HuH-7.5 (cell line): ENCODE measurements around the gene RPP14.
"Not testable (repeated sequence)": the region's sequence is repeated elsewhere in the genome, so short reads cannot be mapped to it uniquely, and the experiment has no call there.

Source experiments
- DNase-seq: peaks from one replicate; pipeline ENCODE4 v3.0.0; 2011; ENCODE audit warnings: low spot score

RPP14 gene

DNA sequence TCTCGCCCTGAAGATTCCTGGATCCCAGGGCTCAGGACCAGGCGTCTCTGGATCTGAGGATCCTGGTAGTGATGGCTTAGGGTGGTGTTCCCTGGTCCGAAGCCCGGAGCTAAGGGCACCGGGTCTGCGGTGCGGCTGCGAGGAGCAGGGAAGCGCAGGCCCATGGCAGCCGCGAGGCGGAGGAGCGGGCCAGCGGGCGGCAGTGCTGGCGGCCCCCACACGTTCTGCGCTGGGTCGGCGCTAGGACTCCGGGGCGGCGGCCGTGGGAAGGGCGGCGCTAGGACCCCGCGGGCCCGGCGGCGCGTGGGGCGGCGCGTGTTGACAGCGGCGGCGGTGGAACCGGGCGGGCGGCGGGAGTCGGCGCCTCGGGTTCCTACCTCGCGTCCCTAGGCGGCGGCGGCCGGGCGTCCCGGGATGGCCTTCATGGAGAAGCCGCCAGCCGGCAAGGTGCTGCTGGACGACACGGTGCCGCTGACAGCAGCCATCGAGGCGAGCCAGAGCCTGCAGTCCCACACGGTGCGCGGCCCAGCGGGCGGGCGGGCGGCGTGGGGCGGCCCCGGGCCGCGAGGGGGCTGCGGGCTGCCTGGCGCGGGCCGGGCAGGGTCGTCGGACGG lies 26.6 kb downstream of the RPP14 start, which contains the start of gene PXK:
Gene PXK (plus strand): TSS at position 318 of the 614 bp plus-strand sequence. CDS start 97 bp downstream, at position 415.
- DNase-seq: peak; percentile 14

DNA sequence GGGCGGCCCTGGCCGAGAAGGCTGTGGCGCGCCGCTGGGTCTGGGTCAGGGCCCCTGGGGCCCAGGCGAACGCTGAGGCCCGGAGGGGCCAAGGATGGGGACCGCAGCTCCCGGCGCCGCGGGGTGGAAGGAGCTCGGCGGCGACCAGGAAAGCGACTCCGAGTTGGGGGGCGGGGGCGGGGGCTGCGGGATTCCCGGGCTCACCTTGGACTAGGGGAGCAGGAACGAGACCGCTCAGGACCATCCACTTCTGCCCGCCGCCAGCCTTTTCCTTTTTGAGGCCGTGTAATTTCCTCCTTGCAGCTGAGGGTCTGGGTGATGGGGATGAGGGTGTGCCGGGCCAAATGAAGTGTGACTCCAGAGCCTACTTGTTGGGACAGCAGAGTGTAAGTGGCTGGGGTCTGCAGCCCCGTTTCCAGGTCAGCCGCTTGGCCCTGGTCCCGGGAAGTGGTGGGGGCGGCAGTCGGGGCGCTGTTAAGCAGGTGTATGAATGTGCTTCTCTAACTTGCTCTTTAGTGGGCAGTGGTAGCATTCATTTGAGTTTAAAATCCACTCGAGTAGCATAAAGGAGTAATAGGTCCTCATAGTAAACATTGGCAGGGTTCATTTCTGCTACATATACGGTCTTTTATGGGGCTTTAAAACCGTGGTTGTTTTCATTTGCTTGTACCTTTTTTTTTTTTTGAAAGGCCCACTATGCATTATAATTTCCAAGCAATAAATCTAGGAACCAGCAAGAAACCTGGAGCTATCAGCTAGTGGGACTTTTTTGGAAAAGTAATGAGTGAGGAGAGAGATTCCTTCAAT lies 27.4 kb downstream of the RPP14 start:
- peak; percentile 10 for DNase-seq

DNA sequence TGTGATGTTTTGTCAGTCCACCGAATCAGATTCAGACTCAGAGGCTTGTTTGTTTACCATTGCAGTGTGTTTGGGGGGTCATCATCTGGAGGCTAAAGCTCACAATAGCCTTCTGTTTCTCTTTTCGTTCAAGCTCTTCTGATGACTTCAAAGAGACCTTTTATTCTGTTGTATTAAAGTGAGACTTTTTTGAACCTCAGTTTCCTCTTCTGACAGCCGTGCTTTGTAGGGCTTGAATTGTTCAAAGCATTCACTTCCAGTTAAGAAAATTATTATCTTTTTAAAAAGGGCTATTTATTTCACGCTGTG lies 27.9 kb downstream of the RPP14 start:
- no peak for DNase-seq

DNA sequence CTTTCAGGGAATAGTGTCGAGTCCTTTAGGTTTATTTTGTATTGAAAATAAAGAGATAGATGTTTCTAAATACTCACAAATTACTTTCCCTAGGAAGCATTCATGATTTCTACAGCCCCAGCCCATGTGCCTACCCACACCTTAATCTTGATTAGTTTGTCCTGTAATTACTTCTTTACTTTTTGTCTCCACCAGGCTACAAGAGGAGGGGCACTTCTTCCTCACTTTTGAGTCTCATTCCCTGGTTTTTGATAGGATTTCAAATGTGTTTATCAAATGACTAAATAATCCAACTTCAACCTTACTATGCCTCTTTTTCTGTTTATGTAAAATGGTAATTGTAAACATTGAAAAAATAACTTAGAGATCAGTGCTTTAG lies 28.4 kb downstream of the RPP14 start:
- no peak for DNase-seq

DNA sequence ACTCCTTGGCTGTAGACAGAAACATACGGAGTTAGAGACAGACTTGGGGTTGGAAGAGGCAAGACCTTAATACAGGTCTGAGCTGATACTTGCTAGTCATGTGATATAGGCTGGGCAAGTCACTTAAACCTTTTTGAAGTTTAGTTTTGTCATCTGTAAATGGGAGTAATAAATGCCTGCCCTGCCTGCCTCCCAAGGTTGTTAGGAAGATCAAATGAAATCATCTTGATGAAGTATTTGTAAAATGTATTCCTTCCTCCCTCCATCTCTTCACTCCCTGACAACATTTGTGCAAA lies 29.6 kb downstream of the RPP14 start:
- DNase-seq: no peak

DNA sequence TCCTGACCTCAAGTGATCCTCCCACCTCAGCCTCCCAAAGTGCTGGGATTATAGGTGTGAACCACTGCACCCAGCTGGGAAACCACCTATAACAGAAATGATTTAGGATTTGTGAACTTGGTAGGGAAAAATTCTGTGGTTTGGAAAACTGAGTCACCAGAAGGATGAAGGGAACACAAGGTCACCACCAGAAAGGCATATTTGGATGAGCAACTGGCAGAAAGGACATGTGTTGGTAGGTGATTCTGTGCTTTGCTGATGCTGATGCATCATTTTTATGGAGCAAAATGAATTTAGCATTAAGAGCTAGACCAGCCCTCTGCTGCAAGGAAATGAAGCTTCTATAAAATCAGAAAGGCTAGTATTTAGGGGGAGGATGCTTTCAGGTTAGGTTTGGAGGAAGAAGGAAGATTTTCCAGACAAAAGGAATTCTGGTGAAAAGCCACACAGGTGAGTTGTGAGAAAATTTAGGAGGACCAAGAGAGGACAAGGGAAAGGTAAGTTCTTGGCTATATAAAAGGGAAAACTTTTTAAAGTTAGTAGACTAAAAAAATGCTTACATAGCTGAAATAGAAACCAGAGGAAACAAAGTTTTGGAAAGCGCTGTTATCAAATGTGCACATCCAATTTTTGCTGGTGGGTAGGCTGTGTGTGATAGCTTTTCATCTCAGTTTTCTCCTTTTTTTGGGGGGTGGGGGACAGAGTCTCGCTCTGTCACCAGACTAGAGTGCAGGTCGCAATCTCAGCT lies 30.3 kb downstream of the RPP14 start:
- no peak for DNase-seq

DNA sequence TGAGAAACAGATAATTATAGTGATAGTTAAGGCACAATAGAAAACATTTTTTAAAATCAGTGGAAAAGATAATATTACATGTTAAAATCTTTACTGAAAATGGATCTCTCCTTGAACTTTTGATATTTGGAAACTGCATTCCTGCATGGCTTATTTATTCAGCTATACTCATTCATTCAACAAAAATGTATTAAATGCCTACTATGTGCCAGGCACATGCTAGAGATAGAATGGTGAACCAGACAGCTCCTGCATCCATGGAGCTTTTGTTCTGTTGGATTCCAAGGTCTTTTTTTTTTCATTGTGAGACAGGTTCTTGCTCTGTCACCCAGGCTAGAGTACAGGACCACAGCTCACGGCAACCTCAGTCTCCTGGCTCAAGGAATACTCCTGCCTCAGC lies 31.1 kb downstream of the RPP14 start:
- no peak for DNase-seq

DNA sequence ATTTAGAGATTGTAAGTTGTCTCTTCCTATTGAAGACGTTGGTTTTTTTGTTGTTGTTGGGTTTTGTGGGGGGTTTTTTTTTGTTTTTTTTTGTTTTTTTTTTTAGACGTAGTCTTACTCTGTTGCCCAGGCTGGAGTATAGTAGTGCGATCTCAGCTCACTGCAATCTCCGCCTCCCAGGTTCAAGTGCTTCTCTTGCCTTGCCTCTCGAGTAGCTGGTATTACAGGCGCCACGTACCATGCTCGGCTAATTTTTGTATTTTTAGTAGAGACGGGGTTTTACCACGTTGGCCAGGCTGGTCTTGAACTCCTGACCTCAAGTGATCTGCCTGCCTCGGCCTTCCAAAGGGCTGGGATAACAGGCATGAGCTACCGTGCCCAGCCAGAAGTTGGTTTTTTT lies 33.1 kb downstream of the RPP14 start:
- DNase-seq: not testable (repeated sequence)

GRCh38 chr3:58340594-58341244 lies 34.7 kb downstream of the RPP14 start:
- no peak for DNase-seq

DNA sequence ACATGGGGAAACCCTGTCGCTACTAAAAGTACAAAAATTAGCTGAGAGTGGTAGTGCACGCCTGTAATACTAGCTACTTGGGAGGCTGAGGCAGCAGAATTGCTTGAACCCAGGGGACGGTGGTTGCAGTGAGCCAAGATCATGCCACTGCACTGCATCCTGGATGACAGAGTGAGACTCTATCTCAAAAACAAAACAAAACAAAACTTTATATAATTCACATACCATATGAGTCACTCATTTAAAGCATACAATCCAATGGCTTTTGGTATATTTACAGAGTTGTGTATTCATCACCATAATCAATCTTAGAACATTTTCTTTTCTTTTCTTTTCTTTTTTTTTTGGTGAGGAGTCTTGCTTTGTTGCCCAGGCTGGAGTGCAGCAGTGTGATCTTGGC lies 35.3 kb downstream of the RPP14 start:
- no peak for DNase-seq

DNA sequence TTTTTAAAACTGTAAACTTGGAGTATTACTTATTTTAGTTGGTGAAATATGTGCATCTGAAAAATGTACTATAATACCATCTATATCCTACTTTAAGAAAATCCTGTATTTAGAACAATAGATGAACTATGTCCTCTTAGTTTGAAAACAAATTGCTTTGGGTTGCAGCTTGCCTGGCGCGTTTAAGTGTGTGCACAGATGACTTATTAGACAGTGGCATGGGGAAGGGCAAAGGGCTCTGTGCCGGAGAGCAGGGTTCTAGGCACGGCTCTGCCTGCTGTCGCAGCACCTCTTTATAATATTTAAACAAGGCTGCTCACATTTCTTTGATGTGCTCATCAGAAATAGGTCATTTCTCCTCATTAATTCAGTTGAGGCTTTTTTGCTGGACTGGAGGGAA lies 36.6 kb downstream of the RPP14 start:
- no peak for DNase-seq

- no peak for DNase-seq
These were observed 39.4 kb downstream of the RPP14 start for GRCh38 chr3:58345457-58345856.

- DNase-seq: no peak
These were observed 40.3 kb downstream of the RPP14 start for GRCh38 chr3:58346368-58346767.

GRCh38 chr3:58347984-58348383 lies 41.9 kb downstream of the RPP14 start:
- DNase-seq: no peak

DNA sequence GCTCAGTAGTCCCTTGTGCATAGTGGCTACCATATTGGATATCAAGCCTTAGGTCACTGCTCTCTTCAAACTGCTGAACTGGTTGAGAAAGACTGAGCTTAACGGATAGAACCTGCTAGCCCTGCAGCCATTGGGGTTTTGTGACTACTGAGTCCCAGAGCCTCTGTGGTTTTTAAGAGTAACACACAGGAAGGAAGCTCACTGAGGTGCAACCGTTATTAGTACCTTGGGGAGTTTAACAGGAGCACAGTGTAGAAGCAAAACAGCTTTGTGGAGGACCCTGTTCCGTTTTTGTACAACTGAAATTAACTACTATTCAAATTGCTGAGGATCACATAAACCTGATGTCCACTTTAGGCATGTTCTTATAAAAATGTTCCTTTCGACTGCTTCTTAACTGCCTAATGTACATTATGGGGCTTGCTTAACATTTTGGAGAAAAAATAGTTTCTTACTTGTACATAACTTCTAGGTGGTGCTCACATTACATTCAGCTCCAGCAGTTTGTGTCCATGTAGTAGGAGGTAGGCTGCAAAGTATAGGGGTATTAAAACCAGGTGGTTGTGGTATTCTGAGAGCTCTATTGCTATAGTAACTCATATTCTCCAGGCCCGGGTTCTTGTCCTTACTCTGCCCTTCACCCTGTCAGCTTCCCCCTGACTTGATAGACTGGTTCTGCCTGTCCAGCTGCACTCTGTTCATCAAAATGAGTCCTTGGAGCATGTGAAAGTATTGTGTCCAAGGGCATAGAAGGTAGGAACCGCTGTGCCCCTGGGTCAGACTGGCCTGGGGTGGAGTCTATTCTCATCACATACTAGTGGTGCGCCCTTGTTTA lies 44.0 kb downstream of the RPP14 start:
- no peak for DNase-seq

GRCh38 chr3:58350627-58351013 lies 44.6 kb downstream of the RPP14 start:
- DNase-seq: no peak

DNA sequence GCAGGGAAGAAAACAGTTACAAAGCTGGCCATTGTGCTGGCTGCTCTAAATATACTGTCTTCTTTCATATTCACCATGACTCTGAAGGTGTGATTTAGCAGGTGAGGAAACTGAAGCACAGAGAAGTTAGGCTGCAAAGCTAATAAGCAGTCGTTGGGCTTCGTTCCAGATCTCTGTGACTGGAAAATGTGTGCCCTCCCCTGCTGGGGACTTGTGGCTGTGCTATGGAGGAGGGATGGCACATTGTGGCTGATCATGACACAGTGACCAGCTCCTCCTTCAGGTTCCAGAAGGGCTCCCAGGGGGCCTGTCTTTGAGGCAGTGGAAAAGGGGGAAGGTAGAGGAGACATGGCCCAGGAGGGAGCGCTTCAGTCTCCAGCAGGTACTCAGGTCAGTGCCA lies 45.9 kb downstream of the RPP14 start:
- DNase-seq: no peak

DNA sequence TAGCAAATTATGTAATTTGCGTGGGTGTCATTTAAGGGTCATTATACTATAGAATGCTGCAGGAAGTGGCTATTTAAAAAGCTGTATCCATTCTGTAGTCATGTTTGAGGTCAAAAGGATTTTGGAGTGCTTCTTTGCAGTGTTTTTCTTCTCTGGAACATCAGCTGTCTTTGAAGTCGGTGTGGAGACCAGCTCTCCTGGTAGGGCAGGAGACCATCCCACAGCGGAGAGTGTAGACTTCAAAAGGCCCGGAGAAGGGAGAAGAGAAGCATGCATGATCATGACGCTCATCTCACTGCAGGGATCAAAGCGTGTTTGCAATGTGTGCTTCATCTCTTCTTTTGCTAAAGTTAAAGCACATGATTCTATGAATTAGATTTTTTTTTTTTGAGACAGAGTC lies 46.6 kb downstream of the RPP14 start:
- no peak for DNase-seq

- no peak for DNase-seq
These were observed 47.9 kb downstream of the RPP14 start for GRCh38 chr3:58353722-58354553.

GRCh38 chr3:58355179-58355578 lies 49.1 kb downstream of the RPP14 start:
- no peak for DNase-seq

- no peak for DNase-seq
These were observed 50.0 kb downstream of the RPP14 start for GRCh38 chr3:58356054-58356453.
